Measurements from ENCODE around the gene GPR162. TPM values are rescaled to one million over a fixed set of nuclear protein-coding genes. Genes with fewer than 3 reads are reported as not detected.

Gene GPR162
- total and polyA plus RNA-seq, 12 donors, result 1.1 to 42.6 (median 5.1) TPM

GRCh38 chr12:6773590-6774351 is 47.9 kb upstream of the GPR162 start:
- H3K4me1 ChIP-seq (replicated peaks in 1 of 2), result peaks cover 9 to 28% of the 10 kb centered on the region in 2 donors
- no peaks in the 10 kb centered on the region for H3K27me3 ChIP-seq
- TF ChIP-seq CTCF (IDR thresholded peaks at IDR 0.05) (no peak), POLR2A (IDR thresholded peaks at IDR 0.05) (no peak)
- no peak overlapping the region for H3K4me3 ChIP-seq
- no peak for DNase-seq
- WGBS, 4 donors, result 42 to 61% (median 45%) methylated on average over 16 to 60 of the region's 60 CpGs
- intact Hi-C loops (cut with DNase I), result no loop called here
- H3K36me3 ChIP-seq (replicated peaks in 1 of 2), result peaks cover 0 to 10% of the 10 kb centered on the region in 2 donors
- H3K9me3 ChIP-seq (replicated peaks in 1 of 3), result no peaks in the 10 kb centered on the region
- H3K27ac ChIP-seq, result no peak overlapping the region

- intact Hi-C loops (cut with DNase I), result loop anchor here in 1 of 2 donors (5.0 kb wide), 1 partner anchor 37 kb away; no protein-coding TSS in a partner anchor
- 83 to 92% (median 85%) methylated on average over 13 to 15 of the region's 15 CpGs for WGBS, 4 donors
- no peaks in the 10 kb centered on the region for H3K9me3 ChIP-seq (replicated peaks in 1 of 3)
- H3K27me3 ChIP-seq, result no peaks in the 10 kb centered on the region
- no peak overlapping the region for H3K4me3 ChIP-seq
- H3K4me1 ChIP-seq (replicated peaks in 1 of 2), result peaks cover 9 to 23% of the 10 kb centered on the region in 2 donors
- H3K36me3 ChIP-seq (replicated peaks in 1 of 2), result peaks cover 0 to 10% of the 10 kb centered on the region in 2 donors
- TF ChIP-seq CTCF (IDR thresholded peaks at IDR 0.05) (no peak), POLR2A (IDR thresholded peaks at IDR 0.05) (no peak)
- no peak overlapping the region for H3K27ac ChIP-seq
- DNase-seq, result no peak
Observed at GRCh38 chr12:6774499-6775062, 47.0 kb upstream of the GPR162 start.

GRCh38 chr12:6775185-6776174 is 46.1 kb upstream of the GPR162 start:
- no peak overlapping the region for H3K27ac ChIP-seq
- H3K36me3 ChIP-seq (replicated peaks in 1 of 2), result peaks cover 0 to under 1% of the 10 kb centered on the region in 2 donors
- H3K9me3 ChIP-seq (replicated peaks in 1 of 3), result no peaks in the 10 kb centered on the region
- DNase-seq, result no peak
- H3K4me1 ChIP-seq (replicated peaks in 1 of 2), result peaks cover 9 to 23% of the 10 kb centered on the region in 2 donors
- no peak overlapping the region for H3K4me3 ChIP-seq
- no peak for TF ChIP-seq CTCF (IDR thresholded peaks at IDR 0.05)
- TF ChIP-seq POLR2A (IDR thresholded peaks at IDR 0.05), result no peak
- H3K27me3 ChIP-seq, result no peaks in the 10 kb centered on the region
- intact Hi-C loops (cut with DNase I), result loop anchor here in 1 of 2 donors (5.0 kb wide), 1 partner anchor 38 kb away; no protein-coding TSS in a partner anchor
- WGBS, 4 donors, result 80 to 92% (median 83%) methylated on average over 14 to 16 of the region's 16 CpGs
